GM19397 (cell line): Measurements from ENCODE around the gene MAFG.

Source experiments
- ATAC-seq: cut with Tn5 transposase; IDR thresholded peaks from one replicate; pipeline ENCODE4 v1.9.1; 2021; ENCODE audit warnings: mild to moderate bottlenecking, moderate library complexity; ENCODE audit not compliant: unreplicated experiment

Gene MAFG

GRCh38 chr17:81924557-81925532 lies 2.7 kb downstream of the MAFG start:
- ATAC-seq = no peak

GRCh38 chr17:81923302-81924260 lies 4.0 kb downstream of the MAFG start:
- no peak for ATAC-seq

DNA sequence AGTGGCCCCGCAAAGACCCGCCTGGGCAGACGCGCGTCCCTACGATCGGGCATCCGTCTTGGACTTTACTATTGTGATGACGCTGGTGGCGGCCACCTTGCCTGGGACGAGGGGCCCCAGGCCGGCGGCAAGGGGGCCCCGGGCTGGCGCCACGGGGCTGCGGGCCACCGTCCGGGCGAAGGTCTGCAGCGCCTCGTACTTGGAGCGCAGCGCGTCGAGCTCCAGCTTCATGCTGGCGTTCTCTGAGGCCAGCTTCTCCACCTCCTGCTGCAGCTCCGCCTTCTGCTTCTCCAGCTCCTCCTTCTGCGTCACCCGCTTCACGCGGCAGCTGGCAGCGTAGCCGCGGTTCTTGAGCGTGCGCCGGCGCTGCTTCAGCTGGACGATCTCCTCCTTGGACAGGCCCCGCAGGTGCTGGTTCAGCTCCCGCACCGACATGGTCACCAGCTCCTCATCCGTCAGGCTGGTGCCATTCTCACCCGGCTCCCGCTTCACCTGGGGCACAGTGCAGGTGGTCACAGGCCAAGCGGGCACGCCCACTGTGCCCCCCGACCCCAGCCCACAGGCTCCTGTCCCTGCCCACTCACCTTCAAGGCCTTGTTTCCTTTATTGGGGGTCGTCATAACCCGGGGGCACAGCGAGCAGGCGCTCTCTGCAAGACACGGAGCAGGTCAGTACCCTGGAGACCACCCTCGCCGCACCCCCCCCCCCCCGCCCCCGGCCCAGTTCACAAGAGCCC lies 4.8 kb downstream of the MAFG start:
- no peak for ATAC-seq

GRCh38 chr17:81921996-81922565 lies 5.5 kb downstream of the MAFG start:
- no peak for ATAC-seq

DNA sequence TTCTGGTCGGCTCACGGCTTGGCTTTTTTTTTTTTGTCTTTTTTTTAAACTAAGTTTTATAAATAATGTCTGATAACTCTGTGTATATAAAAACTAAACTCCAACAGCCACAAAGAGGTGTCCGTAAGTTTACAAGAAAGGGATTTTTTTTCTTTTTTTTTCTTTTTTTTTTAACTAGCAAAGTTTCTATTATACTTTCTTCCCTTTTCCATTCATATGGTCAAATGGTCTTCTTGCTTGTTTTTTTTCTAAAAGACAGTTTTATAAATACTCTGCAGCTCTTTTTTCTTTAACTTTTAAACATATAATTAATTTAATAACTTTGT lies 6.0 kb downstream of the MAFG start:
- no peak for ATAC-seq

DNA sequence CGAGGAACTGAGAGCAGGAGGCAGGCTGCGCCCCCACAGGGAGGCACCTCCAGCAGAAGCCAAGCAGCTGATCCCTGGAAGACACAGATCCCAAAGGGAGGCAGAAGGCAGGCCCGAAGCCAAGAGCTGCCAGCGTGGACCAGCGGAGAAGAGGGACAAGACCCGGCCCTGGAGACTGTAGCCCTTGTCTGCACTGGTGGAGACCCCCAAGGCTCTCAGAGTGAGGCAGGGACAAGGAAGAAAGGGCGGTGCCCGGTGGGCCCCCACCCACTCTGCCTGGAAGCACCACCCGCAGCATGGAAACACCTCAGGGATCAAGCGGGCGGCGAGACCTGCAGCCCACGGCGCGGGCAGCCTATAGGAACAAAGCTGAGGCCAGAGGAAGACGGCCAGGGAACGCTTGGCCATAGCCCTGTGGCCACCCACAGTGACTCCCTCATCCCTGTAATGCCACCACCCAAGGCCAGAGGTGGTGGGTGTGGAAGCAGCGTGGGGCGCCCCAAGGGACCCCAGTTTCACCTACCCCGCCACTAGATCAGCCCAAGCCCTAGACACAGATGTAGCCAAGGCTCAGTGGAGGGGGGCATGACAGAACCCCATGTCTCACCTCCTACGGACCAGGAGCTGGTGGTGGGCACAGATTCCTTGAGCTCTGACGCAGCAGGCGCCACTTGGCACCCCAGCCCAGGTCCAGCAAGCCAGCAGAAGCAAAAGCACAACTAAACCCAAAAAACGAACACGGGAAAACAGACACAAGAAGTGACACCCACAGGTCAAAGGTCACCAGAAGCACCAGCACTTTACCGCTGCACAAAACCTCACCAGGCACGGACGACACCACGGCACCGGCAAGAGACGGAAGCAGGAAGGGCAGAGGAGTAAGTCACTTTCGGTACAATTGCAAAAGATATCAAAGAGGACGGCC lies 6.7 kb downstream of the MAFG start:
- ATAC-seq = no peak

GRCh38 chr17:81918832-81919545 lies 8.5 kb downstream of the MAFG start:
- no peak for ATAC-seq

- ATAC-seq = peak; percentile 15
Observed at GRCh38 chr17:81918333-81918669, 9.2 kb downstream of the MAFG start.

- peak; percentile 66 for ATAC-seq
Observed at GRCh38 chr17:81917565-81918332, 9.8 kb downstream of the MAFG start, which contains the start of gene SIRT7. TSS of gene SIRT7 (minus strand) at chr17:81918176. CDS start at chr17:81918131, 45 bp downstream.

- ATAC-seq = no peak
Observed at GRCh38 chr17:81916234-81917001, 11.1 kb downstream of the MAFG start.

DNA sequence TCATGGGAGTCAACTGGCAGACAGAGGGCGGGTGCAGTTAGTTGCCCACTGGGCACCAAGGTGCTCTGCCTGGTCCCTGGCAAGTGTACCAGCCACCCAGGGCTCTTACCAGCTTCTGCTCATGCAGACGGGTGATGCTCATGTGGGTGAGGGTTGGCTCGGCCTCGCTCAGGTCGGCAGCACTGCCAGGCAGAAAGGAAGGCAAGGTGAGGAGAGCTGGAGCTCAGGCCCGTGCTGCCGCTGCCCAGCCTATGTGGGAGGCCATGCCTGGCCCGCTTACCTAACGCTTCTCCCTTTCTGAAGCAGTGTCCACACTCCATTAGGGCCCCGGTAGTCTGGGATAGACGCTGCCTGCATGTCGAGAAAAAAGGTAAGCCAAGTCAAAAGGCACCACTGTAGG lies 12.2 kb downstream of the MAFG start:
- no peak for ATAC-seq

DNA sequence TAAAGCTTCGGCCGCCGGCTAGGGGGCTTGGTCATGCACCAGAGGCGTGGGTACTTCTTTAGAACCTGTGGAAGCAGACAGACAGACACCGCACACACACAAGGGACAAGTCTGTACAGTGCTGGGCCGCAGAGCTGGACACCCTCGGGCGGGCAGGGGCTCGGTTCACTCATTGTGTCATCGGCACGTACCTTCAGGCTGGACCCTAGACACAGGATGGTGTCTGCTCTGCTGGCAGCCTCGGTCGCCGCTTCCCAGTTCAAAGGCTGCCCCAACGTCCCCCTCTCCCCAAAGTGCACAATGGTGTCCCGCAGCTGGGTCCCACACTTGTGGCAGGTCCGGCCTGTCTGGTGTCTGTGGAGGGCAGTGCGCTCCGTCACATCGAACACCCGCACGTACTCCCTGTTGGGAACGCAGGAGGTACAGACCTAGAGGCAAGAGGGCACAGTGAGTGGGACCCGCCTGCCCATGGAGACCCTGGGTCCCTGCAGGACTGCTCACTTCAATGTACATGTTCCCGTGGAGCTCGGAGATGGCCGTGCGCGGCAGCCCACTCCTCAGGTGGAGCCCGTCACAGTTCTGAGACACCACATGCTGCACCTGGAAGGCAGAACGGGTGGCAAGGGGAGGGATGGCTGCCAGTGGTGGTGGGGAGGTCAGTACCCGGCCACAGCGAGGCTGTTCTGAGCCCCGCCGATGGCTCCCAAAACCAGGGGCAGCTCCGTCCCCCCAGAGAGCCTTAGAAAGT lies 13.3 kb downstream of the MAFG start:
- ATAC-seq = no peak

- ATAC-seq = no peak
Observed at GRCh38 chr17:81913394-81914102, 14.0 kb downstream of the MAFG start.

DNA sequence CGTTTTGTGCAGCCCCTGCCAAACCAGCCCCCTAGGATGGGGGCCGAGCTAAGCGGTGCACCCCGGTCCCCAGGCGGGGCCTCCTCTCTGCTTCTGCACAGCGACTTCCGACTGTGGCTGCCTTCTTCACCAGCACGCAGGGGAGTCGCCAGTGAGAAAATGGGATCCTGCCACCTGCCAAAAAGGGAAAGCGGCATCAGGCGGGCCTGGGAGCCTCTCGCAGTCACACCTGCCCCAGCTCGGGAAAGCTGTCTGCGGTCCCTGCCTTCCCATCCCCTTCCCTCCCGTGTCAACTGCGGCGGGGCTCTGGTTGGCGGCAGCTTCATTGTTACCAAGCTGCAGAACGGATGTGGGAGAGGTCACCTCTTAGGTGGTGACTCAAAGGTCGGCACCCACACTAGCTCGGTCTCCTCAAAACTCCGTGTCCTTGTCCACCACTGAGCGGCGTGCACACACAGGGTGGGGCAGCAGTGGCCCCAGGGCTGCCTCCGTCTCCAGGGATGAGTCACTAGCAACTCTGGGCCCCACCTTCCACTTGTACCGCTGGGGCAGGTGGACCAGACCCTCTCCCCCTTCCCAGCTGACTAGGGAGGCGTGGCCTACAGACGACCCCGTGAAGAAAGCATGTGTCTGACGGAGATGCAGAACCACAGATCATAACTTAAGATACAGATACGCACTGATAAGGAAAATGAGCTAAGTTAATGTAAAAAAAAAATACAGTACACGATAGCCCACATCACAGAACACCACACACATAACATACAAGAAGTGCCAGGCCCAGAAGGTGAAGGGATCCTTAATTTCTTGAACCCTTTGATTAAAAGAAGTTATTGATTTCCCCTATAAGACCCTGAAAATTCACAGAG lies 14.9 kb downstream of the MAFG start:
- ATAC-seq = no peak

DNA sequence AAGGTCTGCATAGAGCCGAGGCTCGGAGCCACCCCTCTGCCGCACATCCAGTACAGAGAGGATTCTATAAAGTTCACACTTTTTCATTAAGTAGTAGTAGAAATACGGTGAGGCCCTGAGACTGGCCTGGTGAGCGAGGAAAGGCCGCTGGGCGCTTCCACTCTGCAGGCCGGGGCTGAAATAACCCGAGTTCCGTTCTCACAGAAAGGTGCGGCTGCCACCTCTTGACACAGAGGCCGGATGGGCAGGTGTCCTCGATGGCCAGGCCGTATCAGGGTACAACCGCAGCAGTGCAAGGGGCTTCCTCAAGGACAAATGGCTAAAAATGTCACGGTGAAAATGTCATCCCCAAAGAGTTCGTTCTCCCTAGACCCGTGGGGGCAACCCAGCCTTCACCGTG lies 15.6 kb downstream of the MAFG start:
- ATAC-seq = no peak
